Neural crest cell (in vitro differentiated cells): ENCODE results near the gene AUNIP. TPM values are rescaled to one million over a fixed set of nuclear protein-coding genes. Genes with fewer than 3 reads are reported as not detected.

Experiments used
- DNase-seq: peaks from one replicate; pipeline ENCODE4 v3.0.0; 2021; ENCODE audit warnings: low read depth, mixed read lengths, low spot score
- H3K27ac Mint-ChIP-seq: one replicate; pipeline ENCODE4 v1.8.0; 2021; ENCODE audit warnings: mild to moderate bottlenecking, mixed read lengths; ENCODE audit not compliant: unreplicated experiment
- H3K27me3 Mint-ChIP-seq: 2 replicates; pipeline ENCODE4 v1.8.0; 2021; ENCODE audit warnings: low read depth, mild to moderate bottlenecking, mixed read lengths
- H3K36me3 Mint-ChIP-seq: 2 replicates; pipeline ENCODE4 v1.8.0; 2021; ENCODE audit warnings: low read depth, mild to moderate bottlenecking, mixed read lengths
- H3K4me1 Mint-ChIP-seq: 2 replicates; pipeline ENCODE4 v1.8.0; 2021; ENCODE audit warnings: mixed read lengths
- H3K4me3 Mint-ChIP-seq: one replicate; pipeline ENCODE4 v1.8.0; 2021; ENCODE audit warnings: mild to moderate bottlenecking, mixed read lengths
- H3K9me3 Mint-ChIP-seq: 2 replicates; pipeline ENCODE4 v1.8.0; 2021; ENCODE audit warnings: mixed read lengths
- CTCF ChIP-seq: fragments of 200-600 bp; sonication (generic); conservative IDR thresholded peaks from 2 replicates; pipeline ENCODE4 v1.5.0; 2021; ENCODE audit warnings: antibody characterized with exemption, mild to moderate bottlenecking
- microRNA-seq: library from miRNA; unstranded; fragments of <30 nt; microRNA quantifications from one replicate; pipeline ENCODE4, GENCODE V29; 2020
- total RNA-seq: library from RNA; stranded (reverse); gene quantifications from 2 replicates; pipeline ENCODE4 v1.2.1, GENCODE V29; 2021

Gene AUNIP
- total RNA-seq, 1 donor from 2014 or later = 13.6 TPM

GRCh38 chr1:25784575-25785051 lies 74.6 kb downstream of the AUNIP start:
- peak overlapping the region; percentile 38 for H3K4me3 Mint-ChIP-seq
- H3K4me1 Mint-ChIP-seq = peaks cover 82% of the 10 kb centered on the region
- H3K9me3 Mint-ChIP-seq = no peaks in the 10 kb centered on the region
- H3K27ac Mint-ChIP-seq = no peak overlapping the region
- no peaks in the 10 kb centered on the region for H3K27me3 Mint-ChIP-seq
- no peak for TF ChIP-seq CTCF
- no peak for DNase-seq
- no peaks in the 10 kb centered on the region for H3K36me3 Mint-ChIP-seq

Small RNA genes lying within 50 kb of the gene (microRNA-seq; reads per million reads assigned to microRNA genes)
- 5.9 reads per million, percentile 3 among the genes with 10 or more reads in this experiment for gene MIR3917

Other genes starting within 250 kb of the AUNIP start
- 19.8 and 22.6 TPM in 2 replicates for gene MAN1C1, start 242.7 kb downstream of the AUNIP start, total RNA-seq
- 146 and 148 TPM in 2 replicates for gene SELENON, start 59.3 kb downstream of the AUNIP start, total RNA-seq
- gene MTFR1L, start 39.5 kb downstream of the AUNIP start, total RNA-seq = 61.1 and 68.6 TPM in 2 replicates
- 12.7 and 13.3 TPM in 2 replicates for gene PAQR7, start 16.3 kb upstream of the AUNIP start, total RNA-seq
- 934 and 986 TPM in 2 replicates for gene STMN1, start 47.0 kb upstream of the AUNIP start, total RNA-seq
- 10.6 and 10.7 TPM in 2 replicates for gene PAFAH2, start 138.6 kb upstream of the AUNIP start, total RNA-seq
- 7.6 and 8.1 TPM in 2 replicates for gene EXTL1, start 162.3 kb upstream of the AUNIP start, total RNA-seq
- gene SLC30A2, start 186.7 kb upstream of the AUNIP start, total RNA-seq = not detected in 2 replicates
- gene TRIM63, start 208.2 kb upstream of the AUNIP start, total RNA-seq = not detected in 2 replicates